HepG2 (cell line): ENCODE measurements around the gene CKLF. TPM values are rescaled to one million over a fixed set of nuclear protein-coding genes. Genes with fewer than 3 reads are reported as not detected.

ENCODE experiments used
- CBFB ChIP-seq: sonication (generic); formaldehyde crosslinking; IDR thresholded peaks from 2 replicates; pipeline ENCODE4 v1.4.0; 2020; ENCODE audit warnings: missing genetic modification reagents
- CC2D1A ChIP-seq: sonication (generic); formaldehyde crosslinking; IDR thresholded peaks from 2 replicates; pipeline ENCODE4 v1.8.1; 2023; ENCODE audit warnings: mild to moderate bottlenecking, missing genetic modification reagents
- ERF ChIP-seq: IDR thresholded peaks from 2 replicates; pipeline ENCODE4 v1.6.1; 2018; ENCODE audit warnings: missing biosample characterization, missing genetic modification reagents
- JARID2 ChIP-seq: sonication (generic); formaldehyde crosslinking; IDR thresholded peaks from 2 replicates; pipeline ENCODE4 v1.8.1; 2023; ENCODE audit warnings: missing genetic modification reagents, inconsistent platforms; ENCODE audit not compliant: insufficient replicate concordance
- MBNL3 ChIP-seq: fragments of 250-450 bp; sonication (Bioruptor Pico); conservative IDR thresholded peaks from 2 replicates; pipeline ENCODE4 v1.8.0; 2022; ENCODE audit warnings: mild to moderate bottlenecking, inconsistent platforms
- MEIS2 ChIP-seq: sonication (generic); formaldehyde crosslinking; IDR thresholded peaks from 2 replicates; pipeline ENCODE4 v1.9.0; 2021; ENCODE audit warnings: mild to moderate bottlenecking, missing genetic modification reagents
- MTA1 ChIP-seq: sonication (generic); formaldehyde crosslinking; IDR thresholded peaks from 2 replicates; pipeline ENCODE4 v1.4.0; 2020; ENCODE audit warnings: missing genetic modification reagents, mild to moderate bottlenecking, borderline replicate concordance
- MXD4 ChIP-seq: IDR thresholded peaks from 2 replicates; pipeline ENCODE4 v1.6.1; 2016; ENCODE audit warnings: mild to moderate bottlenecking, missing biosample characterization, missing genetic modification reagents
- POLR2AphosphoS5 ChIP-seq: IDR thresholded peaks from 2 replicates; pipeline ENCODE4 v1.6.1; 2012; ENCODE audit warnings: low read depth, low read length
- PRMT3 ChIP-seq: sonication (generic); formaldehyde crosslinking; IDR thresholded peaks from 2 replicates; pipeline ENCODE4 v1.8.1; 2022; ENCODE audit warnings: low read depth, mild to moderate bottlenecking, moderate library complexity, missing genetic modification reagents, borderline replicate concordance
- TEAD2 ChIP-seq: sonication (generic); formaldehyde crosslinking; IDR thresholded peaks from 2 replicates; pipeline ENCODE4 v1.9.0; 2021; ENCODE audit warnings: missing genetic modification reagents
- WIZ ChIP-seq: sonication (generic); formaldehyde crosslinking; IDR thresholded peaks from 2 replicates; pipeline ENCODE4 v1.5.1; 2020; ENCODE audit warnings: mild to moderate bottlenecking, missing genetic modification reagents
- YY1 ChIP-seq: IDR thresholded peaks from 2 replicates; pipeline ENCODE4 v1.6.1; 2011; ENCODE audit warnings: low read length, low read depth, moderate library complexity, mild to moderate bottlenecking; ENCODE audit not compliant: insufficient read depth, insufficient replicate concordance
- ZKSCAN5 ChIP-seq: sonication (generic); formaldehyde crosslinking; IDR thresholded peaks from 2 replicates; pipeline ENCODE4 v1.5.1; 2020; ENCODE audit warnings: mild to moderate bottlenecking, missing genetic modification reagents
- ZNF253 ChIP-seq: sonication (generic); formaldehyde crosslinking; IDR thresholded peaks from 2 replicates; pipeline ENCODE4 v1.8.0; 2022; ENCODE audit warnings: mild to moderate bottlenecking, missing genetic modification reagents, borderline replicate concordance
- ZNF3 ChIP-seq: IDR thresholded peaks from 2 replicates; pipeline ENCODE4 v1.7.0; 2017; ENCODE audit warnings: inconsistent platforms
- ZNF343 ChIP-seq: sonication (generic); formaldehyde crosslinking; IDR thresholded peaks from 2 replicates; pipeline ENCODE4 v1.4.0; 2020; ENCODE audit warnings: mild to moderate bottlenecking, missing genetic modification reagents
- ZNF350 ChIP-seq: sonication (generic); formaldehyde crosslinking; IDR thresholded peaks from 2 replicates; pipeline ENCODE4 v1.4.0; 2020; ENCODE audit warnings: mild to moderate bottlenecking, low read depth, missing genetic modification reagents, borderline replicate concordance
- polyA plus RNA-seq, 8 experiments: library from polyadenylated mRNA; depleted of rRNA in 3 of 8; stranded (reverse) in 7 of 8; unstranded in 1 of 8; fragments of >200 nt; fragmentation: Illumina TruSeq in 4 of 8; extraction: Trizol in 4 of 8; gene quantifications; 2 replicates each; pipeline versions ENCODE4 v1.2.1 to v1.2.3, GENCODE V29; 2011 to 2016; ENCODE audit warnings: low read depth in 4 of 8, missing spikeins in 1 of 8, mixed read lengths in 1 of 8; ENCODE audit not compliant: insufficient read depth in 1 of 8
- total RNA-seq, 5 experiments: library from RNA; depleted of rRNA; stranded (reverse); fragments of >200 nt; fragmentation: Illumina TruSeq; extraction: Trizol; gene quantifications; 2 replicates each; pipeline ENCODE4 v1.2.3, GENCODE V29; 2016; ENCODE audit warnings: low read depth in 1 of 5
- TF ChIP-seq, protein P1 (sequence below): sonication (generic); formaldehyde crosslinking; IDR thresholded peaks from 2 replicates; pipeline ENCODE4 v1.4.0; 2020; ENCODE audit warnings: mild to moderate bottlenecking, missing genetic modification reagents
- TF ChIP-seq, protein P2 (sequence below): sonication (generic); formaldehyde crosslinking; IDR thresholded peaks from 2 replicates; pipeline ENCODE4 v1.4.0; 2020; ENCODE audit warnings: missing genetic modification reagents, borderline replicate concordance
- TF ChIP-seq, protein P3 (sequence below): sonication (generic); formaldehyde crosslinking; IDR thresholded peaks from 2 replicates; pipeline ENCODE4 v1.4.0; 2020; ENCODE audit warnings: missing genetic modification reagents, mild to moderate bottlenecking, borderline replicate concordance
- TF ChIP-seq, protein P4 (sequence below): sonication (generic); formaldehyde crosslinking; IDR thresholded peaks from 2 replicates; pipeline ENCODE4 v1.4.0; 2020; ENCODE audit warnings: missing genetic modification reagents

The CKLF gene
- total and polyA plus RNA-seq, 2 of the 13 experiments (the other 11 are each of a cell fraction or from before 2014, with no cell fraction given) = 120 to 167 TPM

DNA sequence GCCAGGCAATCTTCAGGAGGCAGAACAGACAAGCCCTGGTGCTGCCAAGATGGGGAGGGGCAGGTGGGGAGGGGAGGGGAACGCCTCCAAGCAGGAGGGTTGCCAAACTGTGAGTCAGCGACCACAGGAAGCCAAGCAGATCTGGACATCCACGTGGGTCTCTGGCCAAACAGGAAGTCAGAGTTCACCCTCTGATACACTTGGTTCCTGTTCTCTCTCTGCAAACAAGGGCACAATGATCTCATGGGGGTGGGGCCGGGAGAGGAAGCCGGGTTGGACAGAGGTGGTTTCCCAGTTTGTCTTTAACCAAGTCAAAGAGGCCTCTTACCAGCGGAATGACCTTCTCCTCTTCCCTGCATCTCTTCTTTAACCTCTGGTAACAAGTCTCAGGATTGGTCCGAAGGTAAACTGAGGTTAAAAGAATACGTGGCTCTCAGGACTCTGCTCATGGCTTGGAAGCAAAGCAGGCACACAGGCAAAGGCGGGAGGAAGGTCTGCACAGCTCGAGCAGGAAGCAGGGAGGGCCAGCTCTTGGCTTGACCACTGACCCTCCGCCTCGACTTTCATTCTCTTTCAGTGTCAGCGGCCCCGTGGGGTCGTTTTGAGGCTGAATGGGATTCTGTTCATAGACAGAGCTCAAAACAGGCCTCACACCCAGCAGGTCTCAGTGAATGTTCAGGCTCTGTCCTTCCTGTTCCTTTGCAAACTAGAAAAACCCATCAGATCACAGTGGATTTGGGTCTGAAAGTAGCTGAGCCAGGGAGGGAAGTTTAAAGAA, 35.4 kb upstream of the CKLF start (continued):
- TF ChIP-seq JARID2 (peak; percentile 53), MTA1 (CRISPR knock-in tag) (peak; percentile 70; the same call in 1 of the 2 replicates), ERF (CRISPR knock-in tag) (peak; percentile 99), WIZ (CRISPR knock-in tag) (peak; percentile 33; the same call in 1 of the 2 replicates), CC2D1A (peak; percentile 90), CBFB (CRISPR knock-in tag) (peak; percentile 95), MXD4 (CRISPR knock-in tag) (peak; percentile 96), ZNF253 (CRISPR knock-in tag) (peak; percentile 71; the same call in 1 of the 2 replicates), ZNF343 (no peak), PRMT3 (no peak), YY1 (no peak), ZNF3 (CRISPR knock-in tag) (peak; percentile 31; the same call in 1 of the 2 replicates), POLR2AphosphoS5 (peak; percentile 97), ZKSCAN5 (CRISPR knock-in tag) (no peak), TEAD2 (CRISPR knock-in tag) (no peak), ZNF350 (peak; percentile 56; the same call in 1 of the 2 replicates), MEIS2 (CRISPR knock-in tag) (peak; percentile 74), MBNL3 (CRISPR knock-in tag) (no peak)
- TF ChIP-seq, protein P1, sequence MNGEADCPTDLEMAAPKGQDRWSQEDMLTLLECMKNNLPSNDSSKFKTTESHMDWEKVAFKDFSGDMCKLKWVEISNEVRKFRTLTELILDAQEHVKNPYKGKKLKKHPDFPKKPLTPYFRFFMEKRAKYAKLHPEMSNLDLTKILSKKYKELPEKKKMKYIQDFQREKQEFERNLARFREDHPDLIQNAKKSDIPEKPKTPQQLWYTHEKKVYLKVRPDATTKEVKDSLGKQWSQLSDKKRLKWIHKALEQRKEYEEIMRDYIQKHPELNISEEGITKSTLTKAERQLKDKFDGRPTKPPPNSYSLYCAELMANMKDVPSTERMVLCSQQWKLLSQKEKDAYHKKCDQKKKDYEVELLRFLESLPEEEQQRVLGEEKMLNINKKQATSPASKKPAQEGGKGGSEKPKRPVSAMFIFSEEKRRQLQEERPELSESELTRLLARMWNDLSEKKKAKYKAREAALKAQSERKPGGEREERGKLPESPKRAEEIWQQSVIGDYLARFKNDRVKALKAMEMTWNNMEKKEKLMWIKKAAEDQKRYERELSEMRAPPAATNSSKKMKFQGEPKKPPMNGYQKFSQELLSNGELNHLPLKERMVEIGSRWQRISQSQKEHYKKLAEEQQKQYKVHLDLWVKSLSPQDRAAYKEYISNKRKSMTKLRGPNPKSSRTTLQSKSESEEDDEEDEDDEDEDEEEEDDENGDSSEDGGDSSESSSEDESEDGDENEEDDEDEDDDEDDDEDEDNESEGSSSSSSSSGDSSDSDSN (CRISPR knock-in tag) = no peak; the same call in none of the 2 replicates
- TF ChIP-seq, protein P2, sequence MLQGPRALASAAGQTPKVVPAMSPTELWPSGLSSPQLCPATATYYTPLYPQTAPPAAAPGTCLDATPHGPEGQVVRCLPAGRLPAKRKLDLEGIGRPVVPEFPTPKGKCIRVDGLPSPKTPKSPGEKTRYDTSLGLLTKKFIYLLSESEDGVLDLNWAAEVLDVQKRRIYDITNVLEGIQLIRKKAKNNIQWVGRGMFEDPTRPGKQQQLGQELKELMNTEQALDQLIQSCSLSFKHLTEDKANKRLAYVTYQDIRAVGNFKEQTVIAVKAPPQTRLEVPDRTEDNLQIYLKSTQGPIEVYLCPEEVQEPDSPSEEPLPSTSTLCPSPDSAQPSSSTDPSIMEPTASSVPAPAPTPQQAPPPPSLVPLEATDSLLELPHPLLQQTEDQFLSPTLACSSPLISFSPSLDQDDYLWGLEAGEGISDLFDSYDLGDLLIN (CRISPR knock-in tag) = 0 out of 2 replicates have a peak, but pooled peaks have one; percentile 73
- TF ChIP-seq, protein P3, sequence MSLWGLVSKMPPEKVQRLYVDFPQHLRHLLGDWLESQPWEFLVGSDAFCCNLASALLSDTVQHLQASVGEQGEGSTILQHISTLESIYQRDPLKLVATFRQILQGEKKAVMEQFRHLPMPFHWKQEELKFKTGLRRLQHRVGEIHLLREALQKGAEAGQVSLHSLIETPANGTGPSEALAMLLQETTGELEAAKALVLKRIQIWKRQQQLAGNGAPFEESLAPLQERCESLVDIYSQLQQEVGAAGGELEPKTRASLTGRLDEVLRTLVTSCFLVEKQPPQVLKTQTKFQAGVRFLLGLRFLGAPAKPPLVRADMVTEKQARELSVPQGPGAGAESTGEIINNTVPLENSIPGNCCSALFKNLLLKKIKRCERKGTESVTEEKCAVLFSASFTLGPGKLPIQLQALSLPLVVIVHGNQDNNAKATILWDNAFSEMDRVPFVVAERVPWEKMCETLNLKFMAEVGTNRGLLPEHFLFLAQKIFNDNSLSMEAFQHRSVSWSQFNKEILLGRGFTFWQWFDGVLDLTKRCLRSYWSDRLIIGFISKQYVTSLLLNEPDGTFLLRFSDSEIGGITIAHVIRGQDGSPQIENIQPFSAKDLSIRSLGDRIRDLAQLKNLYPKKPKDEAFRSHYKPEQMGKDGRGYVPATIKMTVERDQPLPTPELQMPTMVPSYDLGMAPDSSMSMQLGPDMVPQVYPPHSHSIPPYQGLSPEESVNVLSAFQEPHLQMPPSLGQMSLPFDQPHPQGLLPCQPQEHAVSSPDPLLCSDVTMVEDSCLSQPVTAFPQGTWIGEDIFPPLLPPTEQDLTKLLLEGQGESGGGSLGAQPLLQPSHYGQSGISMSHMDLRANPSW = peak; percentile 88
- TF ChIP-seq, protein P4, sequence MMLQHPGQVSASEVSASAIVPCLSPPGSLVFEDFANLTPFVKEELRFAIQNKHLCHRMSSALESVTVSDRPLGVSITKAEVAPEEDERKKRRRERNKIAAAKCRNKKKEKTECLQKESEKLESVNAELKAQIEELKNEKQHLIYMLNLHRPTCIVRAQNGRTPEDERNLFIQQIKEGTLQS = peak; percentile 96
